HG03469 (cell line): ENCODE results near the gene ACVR1.

Experiments used
- ATAC-seq: cut with Tn5 transposase; IDR thresholded peaks from one replicate; pipeline ENCODE4 v1.9.1; 2021; ENCODE audit warnings: mild to moderate bottlenecking, moderate library complexity, moderate number of reproducible peaks; ENCODE audit not compliant: unreplicated experiment

Gene ACVR1

DNA sequence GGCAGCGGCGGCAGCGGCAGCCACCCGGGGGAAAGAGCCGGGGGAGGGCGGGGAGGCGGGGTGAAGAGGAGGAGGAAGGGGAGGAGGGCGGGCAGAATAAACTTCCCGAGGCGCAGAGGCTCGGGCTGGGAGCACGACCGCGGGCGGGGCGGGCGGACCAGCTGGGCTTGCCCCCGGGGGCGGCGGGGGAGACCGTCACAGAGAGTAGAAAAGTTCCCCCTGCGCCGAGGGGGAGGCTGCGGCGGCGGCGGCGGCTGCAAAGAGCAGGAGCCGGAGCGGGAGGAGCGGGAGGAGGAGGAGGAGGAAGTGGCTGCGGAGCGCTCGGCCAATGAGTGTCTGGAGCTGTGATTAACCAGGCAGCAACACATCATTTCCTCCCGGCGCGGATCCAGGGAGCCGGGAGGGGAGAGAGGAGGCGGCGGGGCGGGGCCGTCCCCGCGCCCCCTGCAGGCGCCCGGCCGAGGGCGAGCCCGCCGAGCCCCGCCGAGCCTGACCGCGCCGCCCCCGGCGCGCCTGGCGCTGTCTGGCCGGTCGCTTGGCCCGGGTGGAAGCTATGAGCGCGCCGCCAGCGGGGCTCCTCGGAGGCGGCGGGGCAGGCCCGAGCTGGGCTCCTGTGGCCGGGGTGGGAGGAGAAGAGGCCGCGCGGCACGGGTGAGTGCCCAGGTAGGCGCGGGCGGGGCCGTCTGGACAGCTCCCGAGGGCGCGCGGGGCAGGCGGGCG, at the start of gene ACVR1:
ACVR1 (minus strand) TSS at position 265 of the 720 bp plus-strand sequence. CDS start 76,837 bp downstream, outside the sequence.
- ATAC-seq: peak; percentile 84

DNA sequence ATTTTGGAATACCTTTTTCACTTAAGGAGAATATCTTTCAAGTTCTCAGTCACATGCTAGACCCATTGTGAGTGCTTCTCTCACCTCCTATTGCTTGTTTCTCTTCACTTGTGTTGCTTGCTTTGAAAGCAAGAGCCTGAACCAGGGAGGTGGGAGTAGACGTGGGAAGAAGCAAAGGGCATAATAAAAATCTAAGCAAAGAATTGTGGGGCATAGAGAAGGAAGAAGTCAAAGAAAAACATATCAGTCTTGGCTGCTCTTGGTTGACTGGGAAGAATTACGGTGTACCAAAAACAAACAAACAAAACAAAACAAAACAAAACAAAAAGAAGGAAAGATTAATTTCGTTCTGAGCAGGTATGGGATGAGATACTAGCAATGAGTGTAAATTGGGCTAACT, 48.9 kb upstream of the ACVR1 start:
- ATAC-seq: no peak

DNA sequence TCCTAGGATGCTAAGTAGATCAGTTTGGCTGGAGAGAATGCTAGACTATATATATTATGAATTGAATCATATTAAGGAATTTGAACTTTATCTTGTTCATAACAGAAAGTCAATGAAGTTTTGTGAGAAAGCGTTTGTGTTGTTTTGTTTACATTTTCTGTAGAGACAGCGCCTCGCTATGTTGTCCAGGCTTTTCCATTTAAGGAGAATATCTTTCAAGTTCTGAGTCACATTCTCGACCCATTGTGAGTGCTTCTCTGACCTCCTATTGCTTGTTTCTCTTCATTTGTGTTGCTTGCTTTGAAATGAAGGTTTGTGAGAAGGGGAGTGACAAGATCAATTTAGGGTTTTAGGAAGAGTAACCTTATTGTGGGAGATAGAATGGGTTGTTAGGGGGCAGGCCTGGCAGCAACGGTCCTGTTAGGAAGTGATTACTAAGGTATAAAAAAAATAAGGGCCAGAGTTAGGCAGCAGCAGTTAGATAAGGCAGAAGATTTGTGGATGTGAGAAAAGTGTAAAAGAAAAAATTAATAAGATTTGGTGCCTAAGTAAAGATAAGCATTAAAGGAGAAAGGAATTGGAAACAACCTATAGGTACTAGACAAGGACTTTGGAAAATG, 47.6 kb upstream of the ACVR1 start:
- ATAC-seq: no peak

DNA sequence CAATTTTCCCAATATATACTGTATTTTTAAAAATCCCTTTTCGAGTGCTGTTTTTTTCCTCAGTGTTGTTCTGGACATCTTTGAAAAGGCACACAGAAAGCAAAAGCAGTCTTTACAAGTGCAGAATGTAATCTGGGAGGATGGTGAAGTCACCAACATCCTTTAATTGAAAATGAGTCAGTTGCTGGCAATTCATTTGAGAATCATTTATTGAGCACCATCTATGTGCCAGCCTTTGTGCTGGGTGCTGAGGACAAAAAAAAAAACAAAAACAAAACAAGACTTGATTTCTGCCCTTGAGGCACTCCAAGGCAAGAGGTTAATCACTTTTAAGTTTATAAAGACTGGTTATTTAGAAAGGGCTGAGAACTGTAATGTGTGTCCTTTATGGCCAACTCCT, 46.7 kb upstream of the ACVR1 start:
- ATAC-seq: no peak

DNA sequence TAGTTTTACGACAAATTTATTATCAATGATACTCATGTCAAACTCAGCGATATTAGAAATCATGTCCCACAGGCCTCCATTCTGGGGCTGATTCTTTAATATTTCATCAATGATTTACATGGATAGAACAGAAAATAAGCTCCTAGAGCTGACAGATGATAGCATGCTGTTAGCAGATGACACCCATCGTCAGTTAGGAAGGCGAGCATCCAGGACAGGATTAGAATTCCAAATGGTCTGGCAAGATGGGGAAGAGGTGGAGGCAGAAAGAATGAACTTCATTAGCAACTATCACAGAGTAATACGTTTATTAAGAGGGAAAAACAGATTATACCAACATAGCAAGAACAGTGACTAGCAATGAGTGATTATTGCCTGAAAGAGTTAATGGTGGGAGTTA, 46.2 kb upstream of the ACVR1 start:
- ATAC-seq: no peak

DNA sequence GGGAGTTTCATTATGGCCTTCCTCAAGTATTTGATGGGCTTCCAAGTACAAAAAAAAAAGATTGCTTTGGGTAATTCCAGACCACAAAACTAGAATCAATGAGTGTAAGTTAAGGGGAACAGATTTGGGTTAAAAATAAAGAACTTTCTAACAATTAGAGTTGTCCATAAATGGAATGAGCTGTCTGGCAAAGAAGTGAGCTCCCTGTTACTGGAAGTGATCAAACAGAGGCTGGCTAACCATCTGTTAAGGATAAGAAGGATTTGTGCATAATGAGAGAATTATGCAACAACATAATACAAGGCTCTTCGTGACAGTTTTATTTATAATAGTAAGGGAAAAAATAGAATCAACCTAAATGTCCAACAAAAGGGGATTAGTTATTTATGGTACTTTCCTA, 44.6 kb upstream of the ACVR1 start:
- no peak for ATAC-seq

DNA sequence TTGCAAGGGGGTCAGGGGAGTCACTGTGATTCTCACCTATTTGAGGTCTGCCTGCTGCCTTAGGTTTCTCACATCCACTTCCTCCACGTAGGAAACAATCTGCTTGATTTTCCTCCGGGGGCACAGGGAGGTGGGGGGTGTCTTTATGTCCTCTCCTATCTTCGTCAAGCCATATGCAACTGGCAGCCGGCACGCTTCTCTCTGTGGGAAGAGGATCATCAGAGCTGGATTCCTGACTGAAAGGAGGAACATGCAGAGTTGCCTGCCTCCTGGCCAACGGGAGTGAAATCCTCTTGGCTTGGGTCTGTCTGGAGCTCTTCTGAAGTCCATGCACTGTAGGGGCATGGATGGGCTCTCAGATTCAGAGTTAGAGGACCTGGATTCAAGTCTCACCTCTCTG, 43.1 kb upstream of the ACVR1 start:
- no peak for ATAC-seq

DNA sequence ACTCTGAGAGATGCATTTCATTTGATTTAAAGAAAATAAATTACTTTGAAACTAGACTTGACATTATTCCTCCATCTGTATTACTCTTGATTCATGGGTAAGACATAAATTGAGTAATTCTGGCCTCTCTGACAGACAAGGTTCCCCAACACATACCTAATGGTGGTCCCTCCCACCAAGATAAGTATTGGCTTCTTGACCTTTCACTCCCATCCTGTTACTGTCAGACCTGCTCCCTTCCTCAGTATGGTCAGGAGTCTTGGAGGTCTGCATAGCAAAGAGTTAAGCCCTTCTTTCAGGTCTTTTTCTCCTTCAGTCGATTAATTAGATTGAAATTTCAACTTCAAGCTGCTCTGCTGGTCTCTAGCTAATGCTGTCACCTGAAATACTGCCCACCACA, 42.2 kb upstream of the ACVR1 start:
- no peak for ATAC-seq

DNA sequence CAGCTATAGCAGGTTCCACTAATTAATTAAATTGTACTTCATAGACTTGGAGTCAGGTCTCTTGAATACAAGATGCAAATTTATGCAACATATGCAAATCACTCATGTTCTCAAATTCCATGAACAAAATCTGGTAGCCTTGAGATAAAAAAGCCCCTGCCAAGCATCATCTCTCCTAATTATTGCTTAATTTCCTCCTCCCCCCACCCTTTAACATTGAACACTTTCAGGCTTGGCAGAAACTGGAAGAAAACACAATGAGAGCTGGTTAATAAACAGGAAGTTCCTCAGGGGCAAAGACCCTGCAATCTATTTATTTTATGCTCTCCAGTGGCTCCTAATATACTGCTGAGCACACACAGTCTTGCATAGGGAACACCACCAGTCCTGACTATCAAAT, 35.6 kb upstream of the ACVR1 start:
- ATAC-seq: no peak

DNA sequence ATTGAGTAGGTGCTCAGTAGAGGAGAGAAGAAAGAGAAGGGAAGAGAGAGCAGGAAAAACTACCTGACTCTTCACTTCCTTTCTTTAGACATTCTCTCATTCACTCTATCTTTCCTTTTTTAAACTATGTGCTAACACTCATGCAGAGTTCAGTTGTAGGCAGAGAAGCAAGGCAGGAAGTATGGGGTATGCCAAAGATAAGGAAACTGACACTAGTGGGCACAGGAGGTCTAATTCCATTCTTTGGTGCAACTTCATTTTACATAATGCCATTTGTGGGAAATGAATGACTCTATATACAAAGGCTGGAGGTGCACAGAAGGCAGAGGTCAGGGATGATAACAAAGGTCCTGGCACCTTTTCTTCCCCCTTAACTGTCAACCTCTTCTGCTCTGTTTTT, 35.1 kb upstream of the ACVR1 start:
- no peak for ATAC-seq

DNA sequence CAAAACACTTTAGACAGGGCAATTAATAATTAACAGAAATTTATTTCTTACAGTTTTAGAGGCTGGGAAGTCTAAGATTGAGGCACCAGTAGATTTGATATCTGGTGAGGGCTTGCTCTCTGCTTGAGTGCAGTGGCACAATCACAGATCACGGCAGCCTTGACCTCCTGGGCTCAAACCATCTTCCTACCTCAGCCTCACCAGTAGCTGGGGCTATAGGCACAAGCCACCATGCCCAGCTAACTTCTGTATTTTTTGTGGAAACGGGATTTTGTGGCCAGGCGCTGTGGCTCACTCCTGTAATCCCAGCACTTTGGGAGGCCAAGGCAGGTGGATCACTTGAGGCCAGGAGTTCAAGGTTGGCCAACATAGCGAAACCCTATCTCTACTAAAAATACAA, 29.0 kb upstream of the ACVR1 start:
- ATAC-seq: no peak

DNA sequence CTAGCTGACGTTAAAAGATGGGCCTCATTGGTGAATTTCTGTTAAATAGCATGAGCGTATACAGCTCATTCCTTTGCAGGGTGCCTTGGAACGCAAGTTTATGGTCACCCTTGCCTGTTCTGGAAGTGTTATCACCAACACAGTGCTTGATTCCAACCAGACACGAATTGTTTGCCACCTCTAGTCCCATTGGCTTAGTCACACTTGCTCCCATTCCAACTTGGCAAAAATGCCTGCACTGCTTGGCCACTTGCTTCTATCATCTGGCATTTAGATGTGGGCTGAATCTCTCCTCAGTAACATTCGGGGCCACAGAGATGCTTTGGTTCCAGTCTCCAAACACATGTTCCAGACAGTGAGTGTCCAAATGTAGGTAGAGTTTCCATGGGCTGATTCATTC, 27.5 kb upstream of the ACVR1 start:
- no peak for ATAC-seq

DNA sequence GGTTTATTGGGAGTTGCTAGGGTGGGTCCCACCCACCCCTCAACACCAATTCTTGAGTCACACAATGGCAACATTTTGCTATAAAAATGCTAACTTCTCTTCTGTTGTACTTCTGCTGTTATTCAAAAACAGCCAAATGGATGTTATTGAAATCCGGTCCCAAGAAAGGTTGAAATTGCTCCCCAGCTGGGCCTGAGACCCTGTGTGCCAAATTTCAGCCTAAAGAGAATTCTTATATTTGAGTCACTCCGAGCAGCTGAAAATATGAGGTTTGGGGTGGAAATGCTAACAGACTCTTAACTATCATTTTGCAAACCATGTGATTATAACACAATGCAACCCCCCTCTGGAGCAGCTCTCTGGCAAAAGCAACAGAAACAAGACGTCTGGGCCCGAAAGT, 27.0 kb upstream of the ACVR1 start:
- no peak for ATAC-seq

DNA sequence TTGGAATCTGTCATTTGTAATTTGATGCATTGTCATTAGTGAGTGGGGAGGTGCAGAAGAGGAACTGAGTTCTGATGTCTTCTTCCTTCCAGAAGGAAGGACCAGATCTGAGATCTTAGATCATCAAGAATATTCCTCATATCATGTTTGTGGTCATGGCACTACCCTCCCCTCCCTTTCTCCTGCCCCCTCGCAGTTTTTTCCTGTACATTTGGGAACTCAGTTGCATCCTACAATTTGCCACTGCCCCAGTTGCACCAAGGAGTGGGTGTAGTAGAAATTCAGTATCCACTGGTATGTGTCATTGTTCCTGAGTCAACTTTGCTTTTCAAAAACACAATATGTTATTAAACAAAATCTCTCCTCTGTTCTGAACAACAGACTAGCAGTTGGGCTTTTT, 26.6 kb upstream of the ACVR1 start:
- ATAC-seq: no peak

DNA sequence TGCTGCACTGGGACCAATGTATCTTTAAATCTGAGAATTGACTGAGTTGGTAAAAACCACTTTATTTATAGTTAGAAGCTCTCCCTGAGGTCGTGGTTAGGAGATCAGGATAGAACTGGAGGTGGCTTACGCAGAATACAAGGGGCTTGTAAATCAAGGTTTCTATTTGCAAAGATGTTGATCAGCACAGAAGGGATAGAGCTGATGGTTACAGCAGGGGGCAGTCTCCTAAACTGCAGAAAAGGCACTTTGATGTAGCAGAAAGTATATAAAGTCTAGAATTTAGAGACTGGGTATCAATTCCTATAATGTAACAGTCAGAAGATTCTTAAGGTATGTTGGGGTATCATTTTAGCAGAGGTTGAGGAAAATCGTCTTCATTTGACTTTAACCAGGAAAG, 25.2 kb upstream of the ACVR1 start:
- no peak for ATAC-seq

DNA sequence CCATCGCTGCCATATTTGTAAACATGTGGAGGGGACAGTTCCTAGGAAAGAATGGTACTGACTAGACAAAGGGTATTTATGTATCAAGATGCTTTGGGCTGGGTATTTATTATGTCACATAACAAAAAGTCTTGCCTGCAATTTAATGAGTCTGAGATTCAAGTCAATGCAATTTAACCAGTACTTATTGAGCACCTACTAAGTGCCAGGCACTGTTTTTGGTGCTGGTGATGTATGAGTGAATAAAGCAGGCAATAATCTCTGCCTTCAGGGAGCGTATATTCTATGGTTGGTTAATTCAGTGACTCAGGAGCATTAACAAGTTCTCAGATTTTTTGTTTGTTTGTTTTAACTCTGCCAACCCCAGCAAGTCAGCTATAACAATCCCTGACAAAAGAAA, 24.6 kb upstream of the ACVR1 start:
- ATAC-seq: no peak

DNA sequence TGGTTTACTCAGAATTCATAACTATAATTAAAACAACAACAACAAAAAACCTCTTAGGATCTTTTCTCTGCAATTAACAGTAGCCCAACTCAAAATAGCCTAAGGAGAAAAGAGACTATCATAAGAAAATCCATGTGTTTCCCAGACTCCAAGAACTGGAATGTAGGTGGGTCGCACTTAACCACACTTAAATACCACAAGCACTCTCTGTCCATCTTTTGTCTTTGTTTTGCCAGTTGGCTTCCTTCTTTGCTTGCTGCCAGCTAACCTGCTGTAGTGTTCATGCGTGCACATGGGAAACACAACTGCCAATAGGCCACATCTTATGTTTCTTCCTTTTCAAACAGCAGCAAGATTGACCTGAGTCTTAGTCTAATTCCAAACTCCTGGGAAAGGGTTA, 24.1 kb upstream of the ACVR1 start:
- ATAC-seq: no peak

DNA sequence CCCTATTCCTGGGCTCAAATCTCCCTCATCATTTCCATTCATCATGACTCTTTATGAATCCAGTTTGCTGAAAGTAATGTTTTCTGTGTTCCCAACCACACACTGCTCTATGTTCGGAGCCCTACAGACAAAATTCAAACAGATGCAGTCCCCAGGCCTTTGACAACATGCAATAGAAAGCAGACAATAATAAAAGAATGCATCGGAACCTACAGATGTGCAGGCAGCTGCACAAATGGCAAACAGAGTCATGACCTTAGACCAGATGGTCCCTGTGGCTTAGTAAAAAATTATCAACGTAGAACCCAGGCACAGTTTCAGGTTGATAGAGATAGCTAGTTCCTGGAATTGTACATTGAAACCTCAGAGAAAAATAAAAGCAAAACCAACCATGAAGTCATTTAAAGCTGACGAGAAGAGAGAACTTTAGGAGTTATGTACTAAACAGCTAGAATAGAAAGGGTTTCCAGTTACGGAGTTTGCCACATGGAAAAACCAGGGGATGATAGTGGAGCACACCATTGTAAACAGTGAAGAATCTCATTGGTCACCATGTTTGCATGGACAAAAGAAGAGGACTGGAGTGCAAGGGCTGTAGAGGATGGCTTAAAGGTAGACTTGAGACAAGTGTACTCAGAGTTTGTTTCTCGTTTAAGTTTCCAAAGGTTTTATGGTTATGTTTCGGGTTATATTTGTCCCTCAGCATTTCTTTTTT, 23.2 kb upstream of the ACVR1 start:
- ATAC-seq: peak; percentile 72

DNA sequence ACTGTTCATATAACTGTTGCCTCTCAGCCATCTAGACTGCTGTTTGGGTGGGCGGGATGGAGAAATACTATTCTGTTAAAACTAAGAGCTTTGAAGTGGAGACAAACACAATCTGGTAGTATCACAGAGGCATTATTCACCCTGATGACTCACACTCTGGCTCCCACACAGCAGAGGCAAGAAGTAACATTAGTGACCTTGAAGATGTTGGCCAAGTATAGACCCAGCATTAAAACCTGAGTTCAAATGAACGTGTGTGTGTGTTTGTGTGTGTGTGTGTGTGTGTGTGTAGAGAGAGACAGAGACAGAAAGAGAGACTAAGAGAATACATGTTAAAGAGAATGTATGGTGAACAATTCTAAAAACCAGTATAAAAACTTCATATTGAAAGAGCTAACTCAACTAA, 22.5 kb upstream of the ACVR1 start:
- ATAC-seq: no peak

DNA sequence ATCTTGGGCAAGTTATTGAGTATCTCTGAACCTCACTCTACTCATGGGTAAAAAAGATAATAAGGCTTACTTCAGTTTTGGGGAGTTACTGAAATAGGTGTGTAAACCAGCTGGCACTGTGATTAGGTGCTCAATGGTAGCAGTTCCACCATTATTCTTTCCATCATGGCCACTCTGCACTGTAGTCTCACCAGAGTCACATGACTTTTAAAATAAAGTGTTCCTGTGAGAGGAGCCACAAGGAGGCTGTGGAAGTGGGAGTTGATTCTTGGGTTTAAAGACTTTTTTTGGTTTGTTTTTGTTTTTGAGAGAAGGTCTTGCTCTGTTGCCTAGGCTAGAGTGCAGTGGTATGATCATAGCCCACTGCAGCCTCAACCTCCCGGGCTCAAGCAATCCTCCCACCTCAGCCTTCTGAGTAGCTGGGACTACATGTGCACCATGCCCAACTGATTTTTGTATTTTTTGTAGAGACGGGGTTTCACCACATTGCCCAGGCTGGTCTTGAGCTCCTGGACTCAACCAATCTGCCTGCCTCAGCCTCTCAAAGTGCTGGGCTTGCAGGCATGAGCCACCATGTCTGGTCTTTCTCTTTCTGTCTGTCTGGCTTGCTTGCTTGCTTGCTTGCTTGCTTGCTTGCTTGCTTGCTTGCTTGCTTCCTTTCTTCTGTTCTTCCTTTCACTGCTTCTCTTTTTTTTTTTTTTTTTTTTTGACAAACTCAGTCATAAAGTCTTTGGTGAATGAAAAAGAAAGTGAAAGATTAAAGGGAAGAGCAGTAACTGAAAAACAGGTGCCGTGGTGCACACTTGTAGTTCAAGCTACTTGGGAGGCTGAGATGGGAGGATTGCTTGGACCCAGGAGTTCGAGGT, 21.2 kb upstream of the ACVR1 start:
- ATAC-seq: no peak

DNA sequence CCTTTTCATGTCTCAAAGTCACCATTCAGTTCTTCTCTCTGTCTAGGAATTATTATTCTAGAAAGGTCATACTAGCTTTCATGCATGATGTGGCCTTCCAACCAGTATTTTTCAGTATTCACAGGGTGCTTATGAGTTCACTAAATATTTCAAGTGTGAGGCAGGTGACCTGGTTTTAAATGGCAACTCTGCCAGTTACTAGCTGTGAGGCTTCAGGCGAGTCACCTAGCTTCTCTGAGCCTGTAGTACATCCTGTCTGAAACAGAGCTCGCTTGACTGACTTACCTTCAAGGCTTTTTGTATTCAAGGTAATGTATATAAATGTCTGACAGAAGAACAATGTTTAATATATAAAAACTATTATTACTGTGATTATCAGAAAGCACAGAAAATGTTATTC, 19.4 kb upstream of the ACVR1 start:
- ATAC-seq: no peak
